Activated T-helper 2 cell treated with anti-CD3 and anti-CD28 coated beads, Interferon-gamma antibody, Interleukin-2, Interleukin-4, amounts not matched to agents 10 μg/mL and 5 μg/mL and 100 μg/mL, durations not matched to agents 14 hours and 24 hours and 36 hours (primary cell): Measurements from ENCODE around the gene DCAF6. TPM values are rescaled to one million over a fixed set of nuclear protein-coding genes. Genes with fewer than 3 reads are reported as not detected.
"Not testable (repeated sequence)": the region's sequence is repeated elsewhere in the genome, so short reads cannot be mapped to it uniquely, and the experiment has no call there.

ENCODE experiments used
- DNase-seq: peaks from one replicate; pipeline ENCODE4 v3.0.0; 2021; ENCODE audit warnings: low spot score
- H3K27ac Mint-ChIP-seq: one replicate; pipeline ENCODE4 v1.8.0; 2021; ENCODE audit warnings: mixed read lengths
- H3K27me3 Mint-ChIP-seq: one replicate; pipeline ENCODE4 v1.8.0; 2021; ENCODE audit warnings: low read depth, mixed read lengths
- H3K36me3 Mint-ChIP-seq: one replicate; pipeline ENCODE4 v1.8.0; 2021; ENCODE audit warnings: low read depth, mixed read lengths
- H3K4me1 Mint-ChIP-seq: one replicate; pipeline ENCODE4 v1.8.0; 2021; ENCODE audit warnings: low read depth, mixed read lengths
- H3K4me3 Mint-ChIP-seq: one replicate; pipeline ENCODE4 v1.8.0; 2021; ENCODE audit warnings: low read depth, mild to moderate bottlenecking, moderate library complexity, mixed read lengths
- H3K9me3 Mint-ChIP-seq: one replicate; pipeline ENCODE4 v1.8.0; 2021; ENCODE audit warnings: mixed read lengths
- intact Hi-C: fragments of 100-400 bp; cut with micrococcal nuclease; formaldehyde crosslinking; loops from one replicate; pipeline ENCODE4 v1.15.1; 2023
- total RNA-seq: library from RNA; stranded (reverse); gene quantifications from 2 replicates; pipeline ENCODE4 v1.2.3, GENCODE V29; 2022

DCAF6 gene
- total RNA-seq, 1 donor from 2014 or later: 33.1 TPM

- H3K27ac Mint-ChIP-seq, H3K27me3 Mint-ChIP-seq, intact Hi-C loops, H3K9me3 Mint-ChIP-seq, DNase-seq, H3K4me3 Mint-ChIP-seq, H3K36me3 Mint-ChIP-seq: not testable (repeated sequence)
- peaks cover 11% of the 10 kb centered on the region for H3K4me1 Mint-ChIP-seq
These were observed 7.6 kb upstream of the DCAF6 start for GRCh38 chr1:167928919-167929318.

- no peak overlapping the region for H3K4me3 Mint-ChIP-seq
- DNase-seq: no peak
- peaks cover 3% of the 10 kb centered on the region for H3K36me3 Mint-ChIP-seq
- peaks cover 18% of the 10 kb centered on the region for H3K4me1 Mint-ChIP-seq
- H3K27ac Mint-ChIP-seq: no peak overlapping the region
- H3K27me3 Mint-ChIP-seq: no peaks in the 10 kb centered on the region
- H3K9me3 Mint-ChIP-seq: no peaks in the 10 kb centered on the region
- intact Hi-C loops: loop anchor here (10.0 kb wide), 2 partner anchors 55 to 395 kb away; no protein-coding TSS in a partner anchor
These were observed 6.8 kb upstream of the DCAF6 start for GRCh38 chr1:167929725-167930124.

GRCh38 chr1:167933788-167934187 lies 2.7 kb upstream of the DCAF6 start:
- H3K36me3 Mint-ChIP-seq: peaks cover 3% of the 10 kb centered on the region
- peak overlapping the region; percentile 43 for H3K27ac Mint-ChIP-seq
- H3K4me1 Mint-ChIP-seq: peaks cover 34% of the 10 kb centered on the region
- no peaks in the 10 kb centered on the region for H3K9me3 Mint-ChIP-seq
- intact Hi-C loops: loop anchor here (10.0 kb wide), 2 partner anchors 51 to 391 kb away; no protein-coding TSS in a partner anchor
- H3K4me3 Mint-ChIP-seq: no peak overlapping the region
- DNase-seq: no peak
- H3K27me3 Mint-ChIP-seq: no peaks in the 10 kb centered on the region

GRCh38 chr1:167934426-167935215 lies 1.9 kb upstream of the DCAF6 start:
- Mint-ChIP-seq H3K4me1 (peaks cover 33% of the 10 kb centered on the region), H3K36me3 (peaks cover 3% of the 10 kb centered on the region), H3K9me3 (no peaks in the 10 kb centered on the region), H3K27ac (peak overlapping the region; percentile 99), H3K4me3 (peak overlapping the region; percentile 94), H3K27me3 (no peaks in the 10 kb centered on the region)
- intact Hi-C loops: loop anchor here (1.0 to 10.0 kb wide), 7 partner anchors 50 to 390 kb away; partner anchors contain the start of genes CREG1, GPR161 and TIPRL
- no peak for DNase-seq

- H3K4me1 Mint-ChIP-seq: peaks cover 33% of the 10 kb centered on the region
- no peaks in the 10 kb centered on the region for H3K9me3 Mint-ChIP-seq
- H3K4me3 Mint-ChIP-seq: peak overlapping the region; percentile 94
- peak; percentile 54 for DNase-seq
- H3K27me3 Mint-ChIP-seq: no peaks in the 10 kb centered on the region
- peak overlapping the region; percentile 99 for H3K27ac Mint-ChIP-seq
- H3K36me3 Mint-ChIP-seq: peaks cover 3% of the 10 kb centered on the region
- intact Hi-C loops: loop anchor here (1.0 to 10.0 kb wide), 9 partner anchors 49 to 389 kb away; partner anchors contain the start of genes CREG1, GPR161, RCSD1 and TIPRL
These were observed 1.0 kb upstream of the DCAF6 start for GRCh38 chr1:167935216-167936067.

- H3K27ac Mint-ChIP-seq: peak within 1 kb of the TSS; percentile 99
- H3K4me1 Mint-ChIP-seq: peaks cover 35% of the 10 kb centered on the region
These were observed 636 bp downstream of the DCAF6 start, which contains the start of gene MPC2 for GRCh38 chr1:167936930-167937708. TSS of gene MPC2 (minus strand) at chr1:167937072. CDS start at chr1:167935841, 1,231 bp downstream.

GRCh38 chr1:167937709-167938010 lies 1.2 kb downstream of the DCAF6 start:
- intact Hi-C loops: loop anchor here (2.0 to 10.0 kb wide), 7 partner anchors 47 to 387 kb away; partner anchors contain the start of genes CREG1, GPR161 and RCSD1
- no peaks in the 10 kb centered on the region for H3K9me3 Mint-ChIP-seq
- H3K4me1 Mint-ChIP-seq: peaks cover 32% of the 10 kb centered on the region
- peak overlapping the region; percentile 96 for H3K27ac Mint-ChIP-seq
- peaks cover 17% of the 10 kb centered on the region for H3K36me3 Mint-ChIP-seq
- DNase-seq: no peak
- no peaks in the 10 kb centered on the region for H3K27me3 Mint-ChIP-seq
- H3K4me3 Mint-ChIP-seq: peak overlapping the region; percentile 94

More at GRCh38 chr1:167936930-167937708, 636 bp downstream of the DCAF6 start, which contains the start of gene MPC2:
- peak; percentile 57 for DNase-seq
- Mint-ChIP-seq H3K4me3 (peak within 1 kb of the TSS; percentile 94), H3K27me3 (no peaks in the 10 kb centered on the region), H3K9me3 (no peaks in the 10 kb centered on the region), H3K36me3 (peaks cover 12% of the 10 kb centered on the region)
- intact Hi-C loops: loop anchor here (1.0 to 10.0 kb wide), 8 partner anchors 48 to 388 kb away; partner anchors contain the start of genes CREG1, GPR161 and RCSD1

- Mint-ChIP-seq H3K4me3 (peak overlapping the region; percentile 94), H3K9me3 (no peaks in the 10 kb centered on the region), H3K27me3 (no peaks in the 10 kb centered on the region), H3K27ac (peak overlapping the region; percentile 96), H3K4me1 (peaks cover 30% of the 10 kb centered on the region), H3K36me3 (peaks cover 19% of the 10 kb centered on the region)
- intact Hi-C loops: loop anchor here (5.0 to 10.0 kb wide), 6 partner anchors 47 to 387 kb away; partner anchors contain the start of genes CREG1 and GPR161
- no peak for DNase-seq
These were observed 1.7 kb downstream of the DCAF6 start for GRCh38 chr1:167938080-167938636.

GRCh38 chr1:167940264-167940663 lies 3.8 kb downstream of the DCAF6 start:
- Mint-ChIP-seq H3K27ac (no peak overlapping the region), H3K9me3 (peaks cover 3% of the 10 kb centered on the region), H3K4me1 (peaks cover 16% of the 10 kb centered on the region), H3K4me3 (no peak overlapping the region), H3K36me3 (peaks cover 37% of the 10 kb centered on the region), H3K27me3 (no peaks in the 10 kb centered on the region)
- DNase-seq: no peak
- intact Hi-C loops: no loop called here

GRCh38 chr1:167943541-167943940 lies 7.1 kb downstream of the DCAF6 start:
- DNase-seq: no peak
- Mint-ChIP-seq H3K36me3 (peaks cover 47% of the 10 kb centered on the region), H3K27me3 (no peaks in the 10 kb centered on the region), H3K4me1 (peaks cover 23% of the 10 kb centered on the region), H3K4me3 (no peak overlapping the region), H3K27ac (no peak overlapping the region), H3K9me3 (peaks cover 3% of the 10 kb centered on the region)
- intact Hi-C loops: no loop called here

- Mint-ChIP-seq H3K27ac (no peak overlapping the region), H3K27me3 (no peaks in the 10 kb centered on the region), H3K4me3 (no peak overlapping the region), H3K4me1 (peaks cover 26% of the 10 kb centered on the region), H3K9me3 (peaks cover 3% of the 10 kb centered on the region), H3K36me3 (peaks cover 52% of the 10 kb centered on the region)
- intact Hi-C loops: no loop called here
- DNase-seq: no peak
These were observed 11.2 kb downstream of the DCAF6 start for GRCh38 chr1:167947733-167948132.

- H3K4me1 Mint-ChIP-seq: peaks cover 26% of the 10 kb centered on the region
- H3K36me3 Mint-ChIP-seq: peaks cover 52% of the 10 kb centered on the region
- H3K27ac Mint-ChIP-seq: no peak overlapping the region
- DNase-seq: no peak
- no peaks in the 10 kb centered on the region for H3K27me3 Mint-ChIP-seq
- H3K9me3 Mint-ChIP-seq: no peaks in the 10 kb centered on the region
- no peak overlapping the region for H3K4me3 Mint-ChIP-seq
- intact Hi-C loops: no loop called here
These were observed 13.3 kb downstream of the DCAF6 start for GRCh38 chr1:167949785-167950184.
